Measurements from ENCODE around the gene OSBPL5.

OSBPL5 gene

GRCh38 chr11:3089236-3090061 is 75.7 kb downstream of the OSBPL5 start:
- Histone ChIP-seq H3K27ac (no peak overlapping the region), H3K4me1 (ENCODE audit: control insufficient read depth in 1 of 2, insufficient read depth in 1 of 2, low read depth in 1 of 2, low read length in 1 of 2) (peaks cover 0 to 3% of the 10 kb centered on the region in 2 experiments), H3K9me3 (no peaks in the 10 kb centered on the region), H3K4me3 (ENCODE audit: low read depth in 1 of 2, low read length in 1 of 2) (no peak overlapping the region), H3K36me3 (peaks cover 56% of the 10 kb centered on the region), H3K27me3 (peaks cover 9% of the 10 kb centered on the region)
- no peak for TF ChIP-seq CTCF (IDR thresholded peaks at IDR 0.05)

GRCh38 chr11:3088806-3089205 is 76.3 kb downstream of the OSBPL5 start:
- H3K4me3 ChIP-seq (ENCODE audit: low read depth in 1 of 2, low read length in 1 of 2), result no peak overlapping the region
- no peaks in the 10 kb centered on the region for H3K9me3 ChIP-seq
- peaks cover 9% of the 10 kb centered on the region for H3K27me3 ChIP-seq
- H3K4me1 ChIP-seq (ENCODE audit: control insufficient read depth in 1 of 2, insufficient read depth in 1 of 2, low read depth in 1 of 2, low read length in 1 of 2), result peaks cover 0 to 3% of the 10 kb centered on the region in 2 experiments
- no peak overlapping the region for H3K27ac ChIP-seq
- peaks cover 49% of the 10 kb centered on the region for H3K36me3 ChIP-seq
- no peak for TF ChIP-seq CTCF (IDR thresholded peaks at IDR 0.05)

- no peak for TF ChIP-seq CTCF (IDR thresholded peaks at IDR 0.05)
- peaks cover 42% of the 10 kb centered on the region for H3K36me3 ChIP-seq
- H3K4me3 ChIP-seq (ENCODE audit: low read depth in 1 of 2, low read length in 1 of 2), result no peak overlapping the region
- H3K27ac ChIP-seq, result no peak overlapping the region
- no peaks in the 10 kb centered on the region for H3K9me3 ChIP-seq
- peaks cover 9% of the 10 kb centered on the region for H3K27me3 ChIP-seq
- peaks cover 0 to 3% of the 10 kb centered on the region in 2 experiments for H3K4me1 ChIP-seq (ENCODE audit: control insufficient read depth in 1 of 2, insufficient read depth in 1 of 2, low read depth in 1 of 2, low read length in 1 of 2)
Observed at GRCh38 chr11:3087821-3088800, 77.0 kb downstream of the OSBPL5 start.

- peaks cover 0 to 3% of the 10 kb centered on the region in 2 experiments for H3K4me1 ChIP-seq (ENCODE audit: control insufficient read depth in 1 of 2, insufficient read depth in 1 of 2, low read depth in 1 of 2, low read length in 1 of 2)
- TF ChIP-seq CTCF (IDR thresholded peaks at IDR 0.05), result no peak
Observed at GRCh38 chr11:3087373-3087772, 77.7 kb downstream of the OSBPL5 start.

GRCh38 chr11:3086671-3087150 is 78.4 kb downstream of the OSBPL5 start:
- Histone ChIP-seq H3K27ac (no peak overlapping the region), H3K27me3 (peaks cover 9% of the 10 kb centered on the region), H3K4me1 (ENCODE audit: control insufficient read depth in 1 of 2, insufficient read depth in 1 of 2, low read depth in 1 of 2, low read length in 1 of 2) (no peaks in the 10 kb centered on the region), H3K9me3 (no peaks in the 10 kb centered on the region), H3K4me3 (ENCODE audit: low read depth in 1 of 2, low read length in 1 of 2) (no peak overlapping the region), H3K36me3 (peaks cover 34% of the 10 kb centered on the region)
- no peak for TF ChIP-seq CTCF (IDR thresholded peaks at IDR 0.05)

More at GRCh38 chr11:3087373-3087772, 77.7 kb downstream of the OSBPL5 start:
- H3K36me3 ChIP-seq, result peaks cover 35% of the 10 kb centered on the region
- no peak overlapping the region for H3K4me3 ChIP-seq (ENCODE audit: low read depth in 1 of 2, low read length in 1 of 2)
- H3K9me3 ChIP-seq, result no peaks in the 10 kb centered on the region
- peaks cover 9% of the 10 kb centered on the region for H3K27me3 ChIP-seq
- no peak overlapping the region for H3K27ac ChIP-seq

Data from neutrophil (primary cell).